Esophagus muscularis mucosa (tissue), 4 donors: Measurements from ENCODE around the gene SESTD1. TPM values are rescaled to one million over a fixed set of nuclear protein-coding genes. Genes with fewer than 3 reads are reported as not detected.

Experiments
- DNase-seq: peaks from one replicate; pipeline ENCODE4 v3.0.0-alpha.2; 2017; ENCODE audit errors: extremely low spot score
- H3K27ac ChIP-seq, 4 donors: fragments of 200-600 bp; sonication (generic); replicated peaks in 1 of 4; 1 replicate in 3 of 4; 2 replicates in 1 of 4; pipeline ENCODE4 v1.5.1; 2016 to 2019; ENCODE audit warnings: mild to moderate bottlenecking in 1 of 4
- H3K27me3 ChIP-seq, 4 donors: fragments of 200-600 bp; sonication (generic); one replicate each; pipeline versions ENCODE4 v1.5.1 to v1.6.0; 2016 to 2019
- H3K36me3 ChIP-seq, 4 donors: fragments of 200-600 bp; sonication (generic); one replicate each; pipeline ENCODE4 v1.5.1; 2016 to 2019
- H3K4me1 ChIP-seq, 4 donors: fragments of 200-600 bp; sonication (generic); one replicate each; pipeline ENCODE4 v1.5.1; 2016 to 2019
- H3K4me3 ChIP-seq, 4 donors: fragments of 200-600 bp; sonication (generic); 1 replicate in 2 of 4; 2 replicates in 2 of 4; pipeline ENCODE4 v1.5.1; 2016 to 2019; ENCODE audit warnings: mild to moderate bottlenecking in 4 of 4, moderate library complexity in 1 of 4
- H3K9me3 ChIP-seq, 4 donors: fragments of 200-600 bp; sonication (generic); 1 replicate in 3 of 4; 2 replicates in 1 of 4; pipeline ENCODE4 v1.5.1; 2016 to 2019
- CTCF ChIP-seq, 3 experiments: fragments of 200-600 bp in 2 of 3; fragments of 450-650 bp in 1 of 3; sonication (generic) in 2 of 3; IDR thresholded peaks; one replicate each; pipeline ENCODE4 v1.5.1; 2017 to 2019; ENCODE audit warnings: antibody characterized with exemption in 3 of 3, mild to moderate bottlenecking in 2 of 3, moderate library complexity in 1 of 3
- EP300 ChIP-seq: sonication (generic); formaldehyde crosslinking; IDR thresholded peaks from one replicate; pipeline ENCODE4 v1.6.1; 2017; ENCODE audit warnings: antibody characterized with exemption
- POLR2A ChIP-seq: fragments of 450-650 bp; IDR thresholded peaks from one replicate; pipeline ENCODE4 v1.6.1; 2017; ENCODE audit warnings: antibody characterized with exemption, moderate library complexity, mild to moderate bottlenecking, low read depth
- POLR2AphosphoS5 ChIP-seq, 2 donors: sonication (generic); formaldehyde crosslinking; IDR thresholded peaks; one replicate each; pipeline ENCODE4 v1.6.1; 2017; ENCODE audit warnings: antibody characterized with exemption in 2 of 2
- WGBS: methylation state at CpG from one replicate; pipeline ENCODE4 v1.1.5; 2018; 5-methylcytosine and 5-hydroxymethylcytosine counted together
- intact Hi-C: fragments of 100-400 bp; cut with DNase I; formaldehyde crosslinking; loops from one replicate; pipeline ENCODE4 v1.15.1; 2023
- total RNA-seq, 4 donors: library from RNA; depleted of rRNA; stranded (reverse); fragments of >200 nt; gene quantifications; one replicate each; pipeline versions ENCODE4 v1.1.0 to v1.2.1, GENCODE V29; 2016

Gene SESTD1
- total RNA-seq, 4 donors from 2014 or later: 48.9 to 57.3 (median 53.3) TPM

DNA sequence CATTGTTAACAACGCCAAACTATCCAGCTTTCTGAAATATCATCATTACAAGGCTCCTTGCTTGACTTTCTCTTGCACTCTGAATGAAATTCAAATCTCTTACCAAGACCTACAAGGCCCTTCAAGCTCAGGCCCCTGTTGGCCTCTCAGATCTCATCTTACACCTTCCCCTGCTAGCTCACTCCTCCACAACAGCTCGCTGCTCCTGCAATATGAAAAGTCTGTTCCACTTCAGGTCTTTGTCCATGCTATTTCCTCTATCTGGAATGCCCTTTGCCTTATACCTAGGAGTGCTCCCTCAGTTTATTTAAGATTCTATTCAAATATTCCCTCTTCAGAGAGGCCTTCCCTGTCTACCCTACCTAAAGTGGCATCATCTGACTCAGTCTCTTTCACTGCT is 91.7 kb downstream of the SESTD1 start:
- Histone ChIP-seq H3K27me3 (no peaks in the 10 kb centered on the region), H3K4me3 (no peak overlapping the region), H3K9me3 (no peaks in the 10 kb centered on the region), H3K36me3 (peaks cover 0 to 27% (median 7%) of the 10 kb centered on the region in 4 donors), H3K4me1 (peaks cover 3 to 9% (median 7%) of the 10 kb centered on the region in 4 donors), H3K27ac (no peak overlapping the region)
- intact Hi-C loops: no loop called here
- WGBS: 96% methylated on average over 2 of the region's 2 CpGs
- no peak for DNase-seq
- TF ChIP-seq EP300: no peak
- no peak for TF ChIP-seq CTCF (IDR thresholded peaks at IDR 0.05)
- TF ChIP-seq POLR2A: no peak
- no peak for TF ChIP-seq POLR2AphosphoS5 (IDR thresholded peaks at IDR 0.05)

DNA sequence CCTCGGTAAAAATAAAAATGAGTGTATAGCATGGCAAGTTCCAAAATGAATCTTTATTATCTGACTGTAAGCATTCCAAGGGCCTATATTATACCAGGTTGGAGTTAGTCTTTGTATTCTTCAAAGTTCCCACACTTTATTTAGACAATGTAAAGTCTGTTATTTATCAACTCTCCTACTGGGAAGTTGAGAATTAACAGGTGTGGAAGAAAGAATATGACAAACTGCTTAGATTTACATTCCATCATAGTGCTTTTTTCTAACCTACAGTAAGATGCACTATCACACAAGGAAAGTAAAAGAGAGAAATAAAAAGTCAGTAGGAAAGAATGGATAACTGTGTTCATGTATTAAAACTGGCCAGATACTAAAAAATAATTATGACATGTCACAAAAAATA is 93.3 kb downstream of the SESTD1 start:
- intact Hi-C loops: no loop called here
- H3K27me3 ChIP-seq: no peaks in the 10 kb centered on the region
- no peak overlapping the region for H3K27ac ChIP-seq
- peaks cover 0 to 8% (median 2%) of the 10 kb centered on the region in 4 donors for H3K4me1 ChIP-seq
- TF ChIP-seq POLR2A: no peak
- TF ChIP-seq POLR2AphosphoS5 (IDR thresholded peaks at IDR 0.05): no peak
- no peak for TF ChIP-seq CTCF (IDR thresholded peaks at IDR 0.05)
- TF ChIP-seq EP300: no peak
- no peaks in the 10 kb centered on the region for H3K9me3 ChIP-seq
- 42% methylated on average over 1 of the region's 1 CpG for WGBS
- peaks cover 0 to 28% (median 7%) of the 10 kb centered on the region in 4 donors for H3K36me3 ChIP-seq
- no peak for DNase-seq
- H3K4me3 ChIP-seq: no peak overlapping the region

DNA sequence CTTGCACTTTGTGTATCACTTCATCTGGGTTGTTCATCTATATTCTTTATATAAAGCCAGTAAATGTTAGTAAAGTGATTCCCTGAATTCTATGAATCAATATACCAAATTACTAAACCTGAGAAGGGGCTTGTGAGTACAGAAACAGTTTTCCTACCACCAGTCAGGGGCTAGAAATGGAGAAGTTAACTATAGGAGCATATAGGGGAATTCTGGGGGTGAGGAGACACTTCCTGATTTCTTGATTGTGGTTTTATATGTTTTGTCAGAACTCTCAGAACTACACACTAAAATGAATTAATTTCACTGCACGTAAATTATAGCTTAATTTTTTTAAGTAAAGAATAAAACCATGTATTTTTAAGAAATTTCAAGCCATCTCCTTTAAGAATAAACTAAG is 93.7 kb downstream of the SESTD1 start:
- Histone ChIP-seq H3K27ac (no peak overlapping the region), H3K4me1 (peaks cover 0 to 8% (median 2%) of the 10 kb centered on the region in 4 donors), H3K36me3 (peaks cover 0 to 27% (median 5%) of the 10 kb centered on the region in 4 donors), H3K27me3 (no peaks in the 10 kb centered on the region), H3K4me3 (no peak overlapping the region), H3K9me3 (no peaks in the 10 kb centered on the region)
- intact Hi-C loops: no loop called here
- TF ChIP-seq EP300 (no peak), POLR2AphosphoS5 (IDR thresholded peaks at IDR 0.05) (no peak), CTCF (IDR thresholded peaks at IDR 0.05) (no peak), POLR2A (no peak)
- DNase-seq: no peak
- WGBS: 82% methylated on average over 1 of the region's 1 CpG

- no peak for DNase-seq
- no peaks in the 10 kb centered on the region for H3K4me1 ChIP-seq
- H3K9me3 ChIP-seq: no peaks in the 10 kb centered on the region
- intact Hi-C loops: no loop called here
- no peak for TF ChIP-seq EP300
- no peak for TF ChIP-seq POLR2AphosphoS5 (IDR thresholded peaks at IDR 0.05)
- no peak for TF ChIP-seq POLR2A
- TF ChIP-seq CTCF (IDR thresholded peaks at IDR 0.05): no peak
- no peak overlapping the region for H3K27ac ChIP-seq
- no peak overlapping the region for H3K4me3 ChIP-seq
- no peaks in the 10 kb centered on the region for H3K27me3 ChIP-seq
- H3K36me3 ChIP-seq: peaks cover 0 to 28% (median 9%) of the 10 kb centered on the region in 4 donors
- 92% methylated on average over 3 of the region's 3 CpGs for WGBS
These were observed 99.2 kb downstream of the SESTD1 start for GRCh38 chr2:179165356-179166000.

DNA sequence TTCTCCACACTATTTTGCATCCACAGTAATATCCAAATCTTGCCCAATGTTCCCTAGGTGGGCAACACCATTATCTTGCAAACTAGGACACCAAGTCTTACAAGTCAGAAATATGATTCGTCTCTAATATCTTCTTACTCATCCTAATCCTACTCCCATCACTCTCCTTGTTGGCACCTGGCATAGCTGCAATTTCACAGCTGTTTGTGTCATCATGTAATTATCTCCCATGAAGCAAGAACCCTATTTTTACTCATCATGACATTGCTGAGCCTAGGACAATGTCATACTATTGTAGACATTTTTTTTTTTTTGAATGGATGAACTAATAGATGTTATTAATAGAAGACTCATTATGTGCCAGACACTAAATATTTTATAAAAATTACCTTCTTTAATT is 123.4 kb downstream of the SESTD1 start:
- Histone ChIP-seq H3K36me3 (peaks cover 3 to 55% (median 18%) of the 10 kb centered on the region in 4 donors), H3K4me1 (peaks cover 0 to 5% (median 0%) of the 10 kb centered on the region in 4 donors), H3K27me3 (no peaks in the 10 kb centered on the region), H3K27ac (no peak overlapping the region), H3K4me3 (no peak overlapping the region), H3K9me3 (no peaks in the 10 kb centered on the region)
- intact Hi-C loops: no loop called here
- 90% methylated on average over 1 of the region's 1 CpG for WGBS
- DNase-seq: no peak
- TF ChIP-seq POLR2AphosphoS5 (IDR thresholded peaks at IDR 0.05) (no peak), EP300 (no peak), CTCF (IDR thresholded peaks at IDR 0.05) (no peak), POLR2A (no peak)
